Endothelial cell of umbilical vein (primary cell): ENCODE data around the gene SLC27A6. TPM values are rescaled to one million over a fixed set of nuclear protein-coding genes. Genes with fewer than 3 reads are reported as not detected.

Experiments
- BruUV-seq: library from RNA; stranded (reverse); fragments of 400-500 nt; replicated peaks from 2 replicates; lab custom pipeline; 2021; lab: Mats Ljungman, UMichigan
- CTCF ChIA-PET: fragments of 300-600, 350-600 bp; sonication (Branson Sonifier 250); formaldehyde crosslinking; loops from one replicate; lab custom pipeline; 2021; ENCODE audit warnings: antibody characterized with exemption, inconsistent platforms; lab: Charles Lee
- POLR2A ChIA-PET: fragments of 300-600, 350-600 bp; sonication (Branson Sonifier 250); formaldehyde crosslinking; loops from one replicate; lab custom pipeline; 2021; ENCODE audit warnings: antibody characterized with exemption, inconsistent platforms; lab: Charles Lee
- DNase-seq: peaks from one replicate; pipeline ENCODE4 v3.0.0-alpha.2; 2011; ENCODE audit warnings: low read depth, low spot score
- FAIRE-seq: peaks from 2 replicates; lab custom pipeline; 2011; peaks lifted over from hg19 to GRCh38; lab: Jason Lieb, UNC
- H2AFZ ChIP-seq: 2 replicates; pipeline ENCODE4 v1.6.0; 2012; ENCODE audit warnings: low read depth, low read length, control low read depth, inconsistent platforms
- H3K27ac ChIP-seq: 2 replicates; pipeline ENCODE4 v1.5.1; 2011; ENCODE audit warnings: low read depth, mild to moderate bottlenecking, control low read depth, low read length, moderate library complexity; ENCODE audit not compliant: insufficient read depth
- H3K27me3 ChIP-seq, 2 experiments: 2 replicates each; pipeline versions ENCODE4 v1.6.0 to v1.6.1; 2011; ENCODE audit warnings: low read length in 2 of 2, mixed read lengths in 1 of 2; ENCODE audit not compliant: control insufficient read depth in 2 of 2, insufficient read depth in 2 of 2
- H3K36me3 ChIP-seq, 2 experiments: 2 replicates in 1 of 2; 3 replicates in 1 of 2; pipeline ENCODE4 v1.5.1; 2011; ENCODE audit warnings: low read length in 2 of 2, mild to moderate bottlenecking in 1 of 2, moderate library complexity in 1 of 2; ENCODE audit not compliant: control insufficient read depth in 2 of 2, insufficient read depth in 2 of 2; ENCODE audit errors: extremely low read depth in 1 of 2
- H3K4me1 ChIP-seq: 3 replicates; pipeline ENCODE4 v1.5.1; 2011; ENCODE audit warnings: mild to moderate bottlenecking, low read length; ENCODE audit not compliant: control insufficient read depth, insufficient read depth; ENCODE audit errors: extremely low read depth
- H3K4me2 ChIP-seq: 2 replicates; pipeline ENCODE4 v1.6.1; 2011; ENCODE audit warnings: low read length, control low read depth, mixed read lengths; ENCODE audit not compliant: insufficient read depth
- H3K4me3 ChIP-seq, 3 experiments: fragments of 200-600 bp in 1 of 3; sonication (generic), shearing (Covaris generic) in 1 of 3; replicated peaks in 1 of 3; 2 replicates each; pipeline ENCODE4 v1.5.1; 2011 to 2016; ENCODE audit warnings: control low read depth in 3 of 3, low read length in 3 of 3, mild to moderate bottlenecking in 2 of 3, inconsistent platforms in 1 of 3, low read depth in 1 of 3, moderate library complexity in 1 of 3; ENCODE audit not compliant: insufficient read depth in 1 of 3
- H3K79me2 ChIP-seq: 2 replicates; pipeline ENCODE4 v1.6.0; 2012; ENCODE audit warnings: low read length, inconsistent platforms; ENCODE audit not compliant: control insufficient read depth, insufficient read depth
- H3K9ac ChIP-seq: replicated peaks from 2 replicates; pipeline ENCODE3; 2011; ENCODE audit warnings: low read length, control low read depth; ENCODE audit not compliant: insufficient read depth; ENCODE audit errors: extremely low read depth
- H3K9me1 ChIP-seq: replicated peaks from 3 replicates; pipeline ENCODE4 v1.6.0; 2011; ENCODE audit warnings: mild to moderate bottlenecking, low read length; ENCODE audit not compliant: control insufficient read depth, insufficient read depth; ENCODE audit errors: extremely low read depth
- H3K9me3 ChIP-seq: replicated peaks from 2 replicates; pipeline ENCODE4 v1.5.1; 2012; ENCODE audit warnings: low read length, inconsistent platforms; ENCODE audit not compliant: control insufficient read depth, insufficient read depth
- H4K20me1 ChIP-seq: replicated peaks from 2 replicates; pipeline ENCODE3; 2011; ENCODE audit warnings: mild to moderate bottlenecking, low read length; ENCODE audit not compliant: control insufficient read depth, insufficient read depth; ENCODE audit errors: extremely low read depth
- CTCF ChIP-seq, 2 donors: IDR thresholded peaks; 1 replicate in 1 of 2; 2 replicates in 1 of 2; pipeline ENCODE4 v1.5.1; 2011; ENCODE audit warnings: low read length in 2 of 2, mild to moderate bottlenecking in 2 of 2, moderate library complexity in 2 of 2, control low read depth in 1 of 2, inconsistent platforms in 1 of 2, low read depth in 1 of 2; ENCODE audit not compliant: insufficient read depth in 1 of 2; ENCODE audit errors: extremely low read depth in 1 of 2
- EZH2 ChIP-seq: IDR thresholded peaks from 2 replicates; pipeline ENCODE4 v1.6.1; 2012; ENCODE audit warnings: borderline replicate concordance, low read depth, mild to moderate bottlenecking, moderate library complexity, low read length, inconsistent platforms; ENCODE audit not compliant: severe bottlenecking
- GATA2 ChIP-seq: IDR thresholded peaks from 2 replicates; pipeline ENCODE4 v1.7.0; 2011; ENCODE audit warnings: low read depth, mild to moderate bottlenecking, moderate library complexity, mixed read lengths, low read length; ENCODE audit not compliant: insufficient read length, insufficient read depth
- JUN ChIP-seq: IDR thresholded peaks from 2 replicates; pipeline ENCODE4 v1.6.1; 2011; ENCODE audit warnings: borderline replicate concordance, low read depth; ENCODE audit not compliant: insufficient read length, insufficient read depth
- MAX ChIP-seq: IDR thresholded peaks from 2 replicates; pipeline ENCODE4 v1.6.1; 2011; ENCODE audit not compliant: insufficient read depth, insufficient read length
- POLR2A ChIP-seq: IDR thresholded peaks from 2 replicates; pipeline ENCODE4 v1.6.1; 2012; ENCODE audit warnings: low read depth, mild to moderate bottlenecking, control low read depth, low read length
- POLR2AphosphoS5 ChIP-seq: IDR thresholded peaks from 2 replicates; pipeline ENCODE4 v1.6.1; 2012; ENCODE audit warnings: low read depth, mild to moderate bottlenecking, control low read depth, low read length, moderate library complexity; ENCODE audit not compliant: insufficient read depth
- dilution Hi-C: fragments of 300-500 bp; cut with MboI; formaldehyde crosslinking; loops from one replicate; pipeline ENCODE4 v1.15.0; 2019; ENCODE audit warnings: low sequenced_read_pairs; ENCODE audit not compliant: extremely low pct_ligation_motif_present
- intact Hi-C: fragments of 100-400 bp; cut with micrococcal nuclease; formaldehyde crosslinking; loops from one replicate; pipeline ENCODE4 v1.10.0; 2022
- polyA plus RNA-seq, 4 experiments: library from polyadenylated mRNA; depleted of rRNA in 3 of 4; stranded (reverse) in 3 of 4; unstranded in 1 of 4; fragments of >200 nt; gene quantifications; 2 replicates each; pipeline versions ENCODE4 v1.2.1 to v1.2.3, GENCODE V29; 2011 to 2012; ENCODE audit warnings: missing spikeins in 1 of 4
- total RNA-seq: library from RNA; stranded (reverse); gene quantifications from 2 replicates; pipeline ENCODE4 v1.2.3, GENCODE V29; 2021

The SLC27A6 gene
- total and polyA plus RNA-seq, 2 donors (not counting 3 experiments of a cell fraction or from before 2014, with no cell fraction given), result 0.10 TPM; not detected in 1

GRCh38 chr5:129082225-129083136 lies 117.2 kb downstream of the SLC27A6 start:
- Histone ChIP-seq H3K79me2 (no peaks in the 10 kb centered on the region), H3K9me3 (no peaks in the 10 kb centered on the region), H3K4me2 (no peak overlapping the region), H4K20me1 (no peaks in the 10 kb centered on the region), H3K4me3 (no peak overlapping the region), H3K4me1 (no peaks in the 10 kb centered on the region), H3K9ac (no peak overlapping the region), H3K9me1 (no peaks in the 10 kb centered on the region), H3K27me3 (peaks cover 0 to 3% of the 10 kb centered on the region in 2 experiments), H3K36me3 (no peaks in the 10 kb centered on the region), H2AFZ (no peak overlapping the region), H3K27ac (no peak overlapping the region)
- DNase-seq (no peak), FAIRE-seq (no peak)
- dilution Hi-C loops (no loop called here), intact Hi-C loops (no loop called here)
- ChIA-PET CTCF (no interaction called here), POLR2A (no interaction called here)
- no peak for TF ChIP-seq GATA2
- no peak for TF ChIP-seq POLR2A
- no peak for TF ChIP-seq CTCF (IDR thresholded peaks at IDR 0.05; ENCODE audit: extremely low read depth in 1 of 2, insufficient read depth in 1 of 2, low read depth in 1 of 2, low read length in 2 of 2)
- TF ChIP-seq POLR2AphosphoS5, result no peak
- TF ChIP-seq EZH2, result no peak
- TF ChIP-seq JUN, result no peak
- TF ChIP-seq MAX, result no peak
- BruUV-seq, result no TSS peak

Other genes starting within 250 kb of the SLC27A6 start
- 20.7 and 21.4 TPM in 2 replicates for gene ISOC1, start 129.3 kb downstream of the SLC27A6 start, total RNA-seq
- 17.0 and 21.6 TPM in 2 replicates for gene ISOC1, start 129.3 kb downstream of the SLC27A6 start, polyA plus RNA-seq